Measurements from ENCODE around the gene MYH14. TPM values are rescaled to one million over a fixed set of nuclear protein-coding genes. Genes with fewer than 3 reads are reported as not detected.

The MYH14 gene
- total RNA-seq, 1 donor from 2014 or later = 96.0 TPM

- Histone ChIP-seq H3K36me3 (ENCODE audit: control insufficient read depth, insufficient read depth, low read length) (no peaks in the 10 kb centered on the region), H3K27me3 (ENCODE audit: control insufficient read depth, insufficient read depth, low read length) (no peaks in the 10 kb centered on the region), H3K4me3 (ENCODE audit: low read depth, low read length) (no peak overlapping the region)
- no peak for TF ChIP-seq CTCF (IDR thresholded peaks at IDR 0.05; ENCODE audit: insufficient read depth, low read length, poor library complexity, severe bottlenecking)
- no peak for DNase-seq (ENCODE audit: low read depth)
Observed at GRCh38 chr19:50261446-50261970, 58.1 kb downstream of the MYH14 start.

GRCh38 chr19:50263176-50263575 is 59.8 kb downstream of the MYH14 start:
- Histone ChIP-seq H3K36me3 (ENCODE audit: control insufficient read depth, insufficient read depth, low read length) (no peaks in the 10 kb centered on the region), H3K4me3 (ENCODE audit: low read depth, low read length) (no peak overlapping the region), H3K27me3 (ENCODE audit: control insufficient read depth, insufficient read depth, low read length) (no peaks in the 10 kb centered on the region)
- no peak for TF ChIP-seq CTCF (IDR thresholded peaks at IDR 0.05; ENCODE audit: insufficient read depth, low read length, poor library complexity, severe bottlenecking)
- DNase-seq (ENCODE audit: low read depth) = no peak

- no peak for TF ChIP-seq CTCF (IDR thresholded peaks at IDR 0.05; ENCODE audit: insufficient read depth, low read length, poor library complexity, severe bottlenecking)
- no peak for DNase-seq (ENCODE audit: low read depth)
Observed at GRCh38 chr19:50264483-50265186, 61.2 kb downstream of the MYH14 start.

GRCh38 chr19:50266041-50266440 is 62.6 kb downstream of the MYH14 start:
- Histone ChIP-seq H3K27me3 (ENCODE audit: control insufficient read depth, insufficient read depth, low read length) (no peaks in the 10 kb centered on the region), H3K36me3 (ENCODE audit: control insufficient read depth, insufficient read depth, low read length) (no peaks in the 10 kb centered on the region), H3K4me3 (ENCODE audit: low read depth, low read length) (no peak overlapping the region)
- DNase-seq (ENCODE audit: low read depth) = no peak
- TF ChIP-seq CTCF (IDR thresholded peaks at IDR 0.05; ENCODE audit: insufficient read depth, low read length, poor library complexity, severe bottlenecking) = no peak

More at GRCh38 chr19:50264483-50265186, 61.2 kb downstream of the MYH14 start:
- Histone ChIP-seq H3K36me3 (ENCODE audit: control insufficient read depth, insufficient read depth, low read length) (no peaks in the 10 kb centered on the region), H3K27me3 (ENCODE audit: control insufficient read depth, insufficient read depth, low read length) (no peaks in the 10 kb centered on the region), H3K4me3 (ENCODE audit: low read depth, low read length) (no peak overlapping the region)

- no peak for TF ChIP-seq CTCF (IDR thresholded peaks at IDR 0.05; ENCODE audit: insufficient read depth, low read length, poor library complexity, severe bottlenecking)
- H3K27me3 ChIP-seq (ENCODE audit: control insufficient read depth, insufficient read depth, low read length) = no peaks in the 10 kb centered on the region
- DNase-seq (ENCODE audit: low read depth) = no peak
- no peak overlapping the region for H3K4me3 ChIP-seq (ENCODE audit: low read depth, low read length)
- H3K36me3 ChIP-seq (ENCODE audit: control insufficient read depth, insufficient read depth, low read length) = no peaks in the 10 kb centered on the region
Observed at GRCh38 chr19:50266896-50267295, 63.5 kb downstream of the MYH14 start.

GRCh38 chr19:50268041-50268440 is 64.6 kb downstream of the MYH14 start:
- no peak for TF ChIP-seq CTCF (IDR thresholded peaks at IDR 0.05; ENCODE audit: insufficient read depth, low read length, poor library complexity, severe bottlenecking)
- Histone ChIP-seq H3K36me3 (ENCODE audit: control insufficient read depth, insufficient read depth, low read length) (no peaks in the 10 kb centered on the region), H3K27me3 (ENCODE audit: control insufficient read depth, insufficient read depth, low read length) (no peaks in the 10 kb centered on the region), H3K4me3 (ENCODE audit: low read depth, low read length) (no peak overlapping the region)
- DNase-seq (ENCODE audit: low read depth) = no peak

All from kidney epithelial cell (primary cell).